Spleen (tissue), 11 donors: Measurements from ENCODE around the gene KIF6. TPM values are rescaled to one million over a fixed set of nuclear protein-coding genes. Genes with fewer than 3 reads are reported as not detected.

Experiments
- DNase-seq: peaks from one replicate; pipeline ENCODE4 v3.0.0-alpha.2; 2020
- H3K27ac ChIP-seq, 8 donors: fragments of 200-600 bp; sonication (generic) in 7 of 8; 1 replicate in 4 of 8; 2 replicates in 4 of 8; pipeline versions ENCODE4 v1.5.0 to v1.8.0; 2016 to 2021; ENCODE audit warnings: inconsistent platforms in 4 of 8, mild to moderate bottlenecking in 4 of 8, moderate library complexity in 1 of 8
- H3K27me3 ChIP-seq, 7 donors: fragments of 200-600 bp; sonication (generic) in 6 of 7; replicated peaks in 1 of 7; 1 replicate in 4 of 7; 2 replicates in 3 of 7; pipeline versions ENCODE4 v1.5.0 to v1.8.0; 2016 to 2021; ENCODE audit warnings: inconsistent platforms in 3 of 7, mild to moderate bottlenecking in 1 of 7
- H3K36me3 ChIP-seq, 6 donors: fragments of 200-600 bp; sonication (generic) in 5 of 6; 1 replicate in 4 of 6; 2 replicates in 2 of 6; pipeline versions ENCODE4 v1.5.0 to v1.8.0; 2016 to 2021; ENCODE audit warnings: inconsistent platforms in 2 of 6
- H3K4me1 ChIP-seq, 6 donors: fragments of 200-600 bp; sonication (generic) in 5 of 6; 1 replicate in 3 of 6; 2 replicates in 3 of 6; pipeline versions ENCODE4 v1.5.0 to v1.8.0; 2016 to 2021; ENCODE audit warnings: inconsistent platforms in 3 of 6
- H3K4me3 ChIP-seq, 8 donors: fragments of 200-600 bp; sonication (generic) in 7 of 8; 1 replicate in 4 of 8; 2 replicates in 4 of 8; pipeline versions ENCODE4 v1.5.0 to v1.8.0; 2016 to 2021; ENCODE audit warnings: inconsistent platforms in 4 of 8, mild to moderate bottlenecking in 4 of 8, moderate library complexity in 2 of 8
- H3K9me3 ChIP-seq, 8 donors: fragments of 200-600 bp; sonication (generic) in 7 of 8; 1 replicate in 4 of 8; 2 replicates in 4 of 8; pipeline versions ENCODE4 v1.5.0 to v1.8.0; 2016 to 2021; ENCODE audit warnings: inconsistent platforms in 4 of 8
- POLR2A ChIP-seq, 3 donors: fragments of 450-650 bp; IDR thresholded peaks; one replicate each; pipeline ENCODE4 v1.5.1; 2017; ENCODE audit warnings: antibody characterized with exemption in 3 of 3, mild to moderate bottlenecking in 1 of 3
- POLR2AphosphoS5 ChIP-seq, 3 donors: sonication (generic); formaldehyde crosslinking; IDR thresholded peaks; one replicate each; pipeline ENCODE4 v1.5.1; 2017; ENCODE audit warnings: antibody characterized with exemption in 3 of 3
- WGBS, 5 donors: extraction: QIAGEN DNeasy Blood & Tissue Kit in 3 of 5; methylation state at CpG; one replicate each; pipeline versions ENCODE4 v1.1.5 to v1.1.7; 2013 to 2018; 5-methylcytosine and 5-hydroxymethylcytosine counted together
- intact Hi-C: fragments of 100-400 bp; cut with DNase I; formaldehyde crosslinking; loops from one replicate; pipeline ENCODE4 v1.15.0; 2023; ENCODE audit warnings: low total_unique reads
- polyA plus RNA-seq, 3 donors: library from polyadenylated mRNA; stranded (reverse); fragments of 200-250 nt; gene quantifications; one replicate each; pipeline ENCODE4 v1.2.1, GENCODE V29; 2013
- total RNA-seq, 7 donors: library from RNA; depleted of rRNA in 3 of 7; stranded (reverse); fragments of >200 nt in 3 of 7; fragmentation: NEBNext Ultra II Directional in 4 of 7; extraction: Animal tissue kit (Norgen Biotek cat#: 25700) in 4 of 7; gene quantifications; one replicate each; pipeline versions ENCODE4 v1.1.0 to v1.2.1, GENCODE V29; 2016 to 2021
- TF ChIP-seq, protein P1 (sequence below), 11 experiments: fragments of 200-600 bp in 7 of 11; fragments of 450-650 bp in 4 of 11; sonication (generic) in 4 of 11; IDR thresholded peaks in 8 of 11; conservative IDR thresholded peaks in 3 of 11; 1 replicate in 7 of 11; 2 replicates in 4 of 11; pipeline versions ENCODE4 v1.4.0 to v1.8.0; 2016 to 2021; ENCODE audit warnings: antibody characterized with exemption in 11 of 11, inconsistent platforms in 4 of 11, mild to moderate bottlenecking in 1 of 11
- donor health status: healthy with polysubstance abuse.
- donor health status: DM: no; HTN: no; CAD: no; lungs with moderate emphysema.
- donor health status: DM: no; HTN: no; CAD: no.
- donor health status: Bipolar disorder and iron deficiency.
- donor health status: healthy.
- donor health status: DM: no; HTN: no; CAD: no.
- donor health status: DM: yes; HTN: yes; CAD: no.

The KIF6 gene
- total and polyA plus RNA-seq, 10 donors: 0.10 to 0.75 (median 0.24) TPM; not detected in 3

DNA sequence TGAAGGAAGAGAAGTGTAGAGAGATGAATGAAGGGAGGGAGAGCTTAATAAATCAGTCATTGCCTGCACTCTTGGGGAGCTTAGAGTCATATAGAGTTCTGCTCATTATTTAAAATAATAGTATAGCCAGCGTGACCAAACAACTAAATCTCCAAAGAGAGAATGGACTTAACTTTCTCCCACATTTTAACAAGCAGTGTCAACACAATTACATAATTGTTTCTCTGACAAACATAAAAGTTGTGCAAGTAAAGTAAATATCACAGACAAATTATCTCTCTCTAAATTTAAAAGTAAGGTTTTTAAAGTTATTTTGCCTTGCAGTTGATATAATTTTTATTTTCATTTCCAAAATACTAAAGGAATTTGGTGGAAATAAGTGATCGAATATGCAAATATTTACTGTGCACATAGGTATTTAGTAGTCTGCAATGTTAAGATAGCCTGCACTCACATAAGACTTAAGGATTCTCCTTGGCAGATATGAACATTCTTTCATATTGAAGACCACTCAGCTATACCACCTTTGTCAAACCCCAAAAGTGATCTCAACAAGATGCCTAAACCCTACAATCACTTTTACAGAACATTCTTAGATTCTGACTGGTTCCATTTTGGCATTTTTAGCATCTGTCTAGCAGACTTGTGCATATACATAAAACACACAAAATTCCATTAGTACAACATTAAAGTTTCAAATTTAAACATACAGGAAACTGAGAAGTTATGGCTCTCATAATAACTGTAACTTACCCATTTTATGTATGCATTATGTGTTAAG lies 67.7 kb downstream of the KIF6 start:
- DNase-seq: no peak
- Histone ChIP-seq H3K27me3 (peaks cover 0 to 6% (median 0%) of the 10 kb centered on the region in 7 donors), H3K4me1 (no peaks in the 10 kb centered on the region), H3K4me3 (no peak overlapping the region), H3K27ac (no peak overlapping the region), H3K9me3 (peaks cover 0 to 11% (median 4%) of the 10 kb centered on the region in 8 donors), H3K36me3 (no peaks in the 10 kb centered on the region)
- WGBS, 5 donors: 82 to 92% (median 87%) methylated on average over 2 of the region's 2 CpGs
- intact Hi-C loops: no loop called here
- TF ChIP-seq POLR2A (IDR thresholded peaks at IDR 0.05) (no peak), POLR2AphosphoS5 (IDR thresholded peaks at IDR 0.05) (no peak)
- TF ChIP-seq, protein P1, sequence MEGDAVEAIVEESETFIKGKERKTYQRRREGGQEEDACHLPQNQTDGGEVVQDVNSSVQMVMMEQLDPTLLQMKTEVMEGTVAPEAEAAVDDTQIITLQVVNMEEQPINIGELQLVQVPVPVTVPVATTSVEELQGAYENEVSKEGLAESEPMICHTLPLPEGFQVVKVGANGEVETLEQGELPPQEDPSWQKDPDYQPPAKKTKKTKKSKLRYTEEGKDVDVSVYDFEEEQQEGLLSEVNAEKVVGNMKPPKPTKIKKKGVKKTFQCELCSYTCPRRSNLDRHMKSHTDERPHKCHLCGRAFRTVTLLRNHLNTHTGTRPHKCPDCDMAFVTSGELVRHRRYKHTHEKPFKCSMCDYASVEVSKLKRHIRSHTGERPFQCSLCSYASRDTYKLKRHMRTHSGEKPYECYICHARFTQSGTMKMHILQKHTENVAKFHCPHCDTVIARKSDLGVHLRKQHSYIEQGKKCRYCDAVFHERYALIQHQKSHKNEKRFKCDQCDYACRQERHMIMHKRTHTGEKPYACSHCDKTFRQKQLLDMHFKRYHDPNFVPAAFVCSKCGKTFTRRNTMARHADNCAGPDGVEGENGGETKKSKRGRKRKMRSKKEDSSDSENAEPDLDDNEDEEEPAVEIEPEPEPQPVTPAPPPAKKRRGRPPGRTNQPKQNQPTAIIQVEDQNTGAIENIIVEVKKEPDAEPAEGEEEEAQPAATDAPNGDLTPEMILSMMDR (IDR thresholded peaks at IDR 0.05 in 8 of 11, conservative IDR thresholded peaks at IDR 0.05 in 3 of 11): no peak

DNA sequence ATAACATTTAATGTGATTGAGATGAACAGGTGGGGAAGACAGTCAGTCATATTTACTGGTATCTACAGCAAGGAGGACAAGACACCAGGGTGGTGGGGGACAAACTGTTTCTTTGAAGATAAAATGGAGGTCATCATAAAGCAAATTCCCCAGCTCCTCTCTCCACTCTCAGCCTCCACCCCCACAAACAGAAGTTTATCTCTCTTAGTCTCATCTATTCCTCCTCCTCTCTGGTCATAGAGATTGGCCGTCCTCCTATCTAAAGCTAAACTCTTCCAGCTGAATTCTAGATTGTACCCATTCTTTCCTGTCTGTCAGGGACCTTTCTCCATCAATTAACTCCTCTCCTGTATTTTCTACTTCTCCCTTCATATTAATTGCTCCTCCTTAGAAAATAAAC lies 71.1 kb downstream of the KIF6 start:
- no peak for DNase-seq
- H3K4me1 ChIP-seq: no peaks in the 10 kb centered on the region
- no peak overlapping the region for H3K27ac ChIP-seq
- H3K27me3 ChIP-seq: peaks cover 0 to 6% (median 0%) of the 10 kb centered on the region in 7 donors
- 69 to 84% (median 80%) methylated on average over 1 of the region's 1 CpG for WGBS, 5 donors
- TF ChIP-seq POLR2AphosphoS5 (IDR thresholded peaks at IDR 0.05) (no peak), POLR2A (IDR thresholded peaks at IDR 0.05) (no peak)
- TF ChIP-seq, protein P1 (IDR thresholded peaks at IDR 0.05 in 8 of 11, conservative IDR thresholded peaks at IDR 0.05 in 3 of 11): no peak
- H3K4me3 ChIP-seq: no peak overlapping the region
- intact Hi-C loops: no loop called here
- H3K36me3 ChIP-seq: no peaks in the 10 kb centered on the region
- H3K9me3 ChIP-seq: peaks cover 0 to under 1% (median 0%) of the 10 kb centered on the region in 8 donors

DNA sequence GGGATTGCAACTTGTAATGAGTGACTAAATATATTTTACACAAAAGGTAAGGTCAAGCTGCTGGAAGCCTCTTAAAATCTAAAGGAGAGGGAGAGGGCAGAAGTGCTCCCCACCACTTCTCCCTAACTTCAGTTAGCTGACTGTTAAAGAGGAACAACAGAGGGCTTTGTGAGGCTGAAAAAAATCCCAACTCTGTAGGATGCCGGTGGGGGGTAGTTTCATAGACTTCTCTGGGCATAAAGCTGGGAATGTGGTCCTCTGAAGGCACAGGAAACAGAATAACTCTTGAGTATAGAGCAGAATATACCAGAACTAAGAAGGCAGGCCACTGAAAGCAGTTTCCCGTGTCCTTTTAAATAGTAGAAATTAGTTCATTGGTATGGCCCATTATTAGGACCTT lies 71.6 kb downstream of the KIF6 start:
- TF ChIP-seq, protein P1 (IDR thresholded peaks at IDR 0.05 in 8 of 11, conservative IDR thresholded peaks at IDR 0.05 in 3 of 11): no peak
- TF ChIP-seq POLR2AphosphoS5 (IDR thresholded peaks at IDR 0.05): no peak
- Histone ChIP-seq H3K4me3 (no peak overlapping the region), H3K4me1 (no peaks in the 10 kb centered on the region), H3K36me3 (no peaks in the 10 kb centered on the region), H3K9me3 (no peaks in the 10 kb centered on the region), H3K27me3 (peaks cover 0 to 6% (median 0%) of the 10 kb centered on the region in 7 donors), H3K27ac (no peak overlapping the region)
- no peak for DNase-seq
- intact Hi-C loops: no loop called here
- WGBS, 5 donors: 47 to 59% (median 52%) methylated on average over 2 of the region's 2 CpGs

DNA sequence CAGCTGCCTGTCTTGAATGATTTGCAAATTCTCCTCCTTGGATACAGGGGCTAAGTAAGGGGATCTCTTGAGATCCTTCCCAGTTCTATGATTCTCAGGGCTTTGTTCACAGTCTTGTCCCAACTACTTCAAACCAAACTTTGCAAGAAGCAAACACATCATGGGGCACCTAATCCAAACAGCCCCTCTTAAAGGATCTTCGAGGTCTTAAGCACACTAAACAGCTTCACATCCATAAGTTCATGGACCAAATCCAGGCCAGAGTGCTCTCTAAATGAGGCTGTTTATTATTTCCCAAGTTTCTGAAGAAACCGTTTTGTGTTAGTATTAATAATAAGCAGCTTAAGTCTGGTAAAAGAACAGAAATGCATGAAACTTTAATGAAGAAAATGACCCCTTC lies 75.2 kb downstream of the KIF6 start:
- TF ChIP-seq POLR2A (IDR thresholded peaks at IDR 0.05) (no peak), POLR2AphosphoS5 (IDR thresholded peaks at IDR 0.05) (no peak)
- TF ChIP-seq, protein P1 (IDR thresholded peaks at IDR 0.05 in 8 of 11, conservative IDR thresholded peaks at IDR 0.05 in 3 of 11): no peak
- H3K27ac ChIP-seq: no peak overlapping the region
- intact Hi-C loops: no loop called here
- DNase-seq: no peak
- H3K27me3 ChIP-seq: no peaks in the 10 kb centered on the region
- no peaks in the 10 kb centered on the region for H3K9me3 ChIP-seq
- WGBS, 5 donors: 53 to 74% (median 69%) methylated on average over 2 of the region's 2 CpGs
- H3K36me3 ChIP-seq: no peaks in the 10 kb centered on the region
- no peaks in the 10 kb centered on the region for H3K4me1 ChIP-seq
- no peak overlapping the region for H3K4me3 ChIP-seq
